Bone marrow (tissue), 2 donors: ENCODE data around the gene VRK2.

Source experiments
- DNase-seq, 2 donors: peaks; one replicate each; lab custom pipeline; 2025; lab: John Stamatoyannopoulos, UW

The VRK2 gene

DNA sequence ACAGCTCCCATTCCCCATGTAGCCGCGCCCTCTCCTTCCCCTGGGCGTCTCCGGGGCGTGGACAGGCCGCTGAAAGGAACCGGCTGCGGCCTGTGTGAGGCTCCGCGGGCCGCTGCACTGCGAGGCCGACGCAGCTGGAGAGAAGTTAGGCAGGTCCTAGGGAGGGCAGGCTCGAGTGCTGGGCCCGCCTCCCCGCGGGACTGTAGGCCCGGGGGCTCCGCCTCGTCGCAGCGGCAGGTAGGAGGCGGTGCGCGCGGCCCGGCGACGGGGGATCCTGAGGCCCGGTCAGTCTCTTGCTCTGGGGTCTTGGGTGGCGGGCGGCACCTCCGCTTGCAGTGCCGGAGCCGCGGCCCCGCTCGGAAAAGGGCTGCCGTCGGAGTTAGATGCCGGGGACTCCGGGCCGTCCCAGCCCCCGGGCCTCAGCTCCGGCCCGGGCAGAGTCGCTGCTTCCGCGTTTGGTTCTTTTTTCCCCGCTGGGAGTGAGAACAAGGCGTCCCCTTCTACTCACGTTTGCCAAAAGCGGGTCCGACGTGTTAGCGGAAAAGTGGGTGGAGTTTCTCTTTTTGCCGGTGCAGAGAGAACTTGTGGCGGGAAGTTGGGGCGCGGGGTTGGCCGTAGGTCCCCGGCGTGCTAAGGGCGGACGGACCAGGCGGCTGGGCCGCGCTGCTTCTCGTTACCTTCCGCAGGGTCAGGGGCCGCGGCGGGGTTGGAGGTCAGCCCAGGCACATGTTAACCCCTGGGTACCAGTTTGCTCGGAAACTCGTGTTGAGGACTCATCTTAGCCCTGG, at the start of gene VRK2:
VRK2 (plus strand) TSS at position 222 of the 788 bp plus-strand sequence. CDS start 2,026 bp downstream, outside the sequence.
- peak; percentile 80 to 91 for DNase-seq

DNA sequence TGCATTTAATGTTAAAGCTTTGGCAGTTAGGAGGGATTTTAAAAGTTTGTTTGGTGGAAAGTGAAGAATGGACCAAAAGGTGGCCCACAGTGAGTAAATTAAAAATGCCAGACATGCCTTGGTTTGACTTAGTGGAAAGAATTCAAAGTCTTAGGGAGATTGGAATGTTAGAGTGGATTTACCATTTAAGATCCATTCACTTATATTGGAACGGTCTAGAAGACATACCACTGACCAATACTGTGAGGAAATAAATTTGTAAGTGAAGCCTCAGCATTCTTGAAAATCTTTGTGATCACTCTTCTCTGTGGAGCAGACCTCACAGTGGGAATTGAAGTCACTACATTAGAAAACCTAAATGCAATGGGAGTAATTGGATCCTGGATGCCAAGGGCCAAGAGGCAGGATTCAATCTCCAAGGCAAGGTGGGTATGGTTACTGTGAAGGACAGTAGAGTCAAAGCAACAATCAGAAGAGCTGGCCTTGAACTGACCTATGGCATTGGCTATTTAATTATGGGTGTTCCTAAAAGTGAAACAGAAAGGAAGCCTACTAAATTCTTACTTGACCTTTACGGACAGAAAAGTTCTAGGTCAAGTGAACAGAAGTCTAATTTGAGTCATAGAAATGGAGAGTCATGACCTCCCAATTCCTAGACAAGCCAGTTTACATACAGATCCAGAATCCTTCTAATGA, 40.2 kb upstream of the VRK2 start:
- no peak for DNase-seq

DNA sequence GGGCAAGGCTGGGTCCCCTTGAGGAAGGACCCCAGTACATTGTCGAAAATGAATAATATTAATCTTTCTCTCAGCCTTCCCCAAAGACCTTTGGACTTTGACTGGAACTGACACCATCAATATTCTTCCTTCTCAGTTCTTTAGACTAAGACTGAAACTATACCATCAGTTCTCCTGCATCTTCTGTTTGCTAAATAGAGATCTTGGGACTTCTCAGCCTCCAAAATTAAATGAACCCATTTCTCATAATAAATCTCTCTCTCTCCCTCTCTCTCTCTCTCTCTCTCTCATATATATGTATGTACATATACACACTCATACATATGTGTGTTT, 39.7 kb upstream of the VRK2 start:
- no peak for DNase-seq

DNA sequence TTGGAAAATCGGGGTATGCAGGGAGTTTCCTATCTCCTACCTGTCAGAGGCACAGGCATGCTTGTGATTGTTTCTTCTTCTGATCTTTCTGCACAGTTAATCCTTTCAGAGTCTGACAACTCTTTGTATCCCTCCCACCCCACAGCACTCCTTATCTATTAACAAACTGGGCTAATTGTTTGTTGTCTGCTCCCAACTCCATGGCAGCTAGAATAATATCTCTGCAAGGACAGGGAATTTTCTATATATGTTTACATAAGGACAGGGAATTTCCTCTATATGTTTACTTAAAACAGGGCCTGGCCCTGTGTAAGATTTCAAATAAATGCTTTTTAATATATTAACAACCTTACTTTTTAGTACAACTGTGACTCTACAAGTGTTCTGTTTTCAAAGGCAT, 36.0 kb upstream of the VRK2 start:
- no peak for DNase-seq

DNA sequence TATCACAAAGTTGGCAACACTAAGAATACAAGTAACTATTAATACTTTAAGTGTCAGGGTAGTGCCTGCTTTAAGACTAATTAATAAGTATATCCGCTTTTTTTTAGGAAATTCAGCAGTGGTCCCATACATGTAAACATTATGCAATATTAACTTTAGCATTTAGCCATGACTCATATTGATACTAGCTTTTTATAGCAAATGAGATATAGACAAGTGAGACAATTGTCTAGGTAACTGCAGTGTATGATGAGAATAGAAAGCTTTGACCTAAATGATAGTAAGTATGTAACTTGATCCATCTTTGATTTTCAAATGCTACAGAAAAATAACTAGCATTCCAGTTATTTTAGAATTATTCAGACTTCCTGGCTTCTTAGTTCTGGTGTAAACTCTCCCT, 27.4 kb upstream of the VRK2 start:
- DNase-seq: no peak

DNA sequence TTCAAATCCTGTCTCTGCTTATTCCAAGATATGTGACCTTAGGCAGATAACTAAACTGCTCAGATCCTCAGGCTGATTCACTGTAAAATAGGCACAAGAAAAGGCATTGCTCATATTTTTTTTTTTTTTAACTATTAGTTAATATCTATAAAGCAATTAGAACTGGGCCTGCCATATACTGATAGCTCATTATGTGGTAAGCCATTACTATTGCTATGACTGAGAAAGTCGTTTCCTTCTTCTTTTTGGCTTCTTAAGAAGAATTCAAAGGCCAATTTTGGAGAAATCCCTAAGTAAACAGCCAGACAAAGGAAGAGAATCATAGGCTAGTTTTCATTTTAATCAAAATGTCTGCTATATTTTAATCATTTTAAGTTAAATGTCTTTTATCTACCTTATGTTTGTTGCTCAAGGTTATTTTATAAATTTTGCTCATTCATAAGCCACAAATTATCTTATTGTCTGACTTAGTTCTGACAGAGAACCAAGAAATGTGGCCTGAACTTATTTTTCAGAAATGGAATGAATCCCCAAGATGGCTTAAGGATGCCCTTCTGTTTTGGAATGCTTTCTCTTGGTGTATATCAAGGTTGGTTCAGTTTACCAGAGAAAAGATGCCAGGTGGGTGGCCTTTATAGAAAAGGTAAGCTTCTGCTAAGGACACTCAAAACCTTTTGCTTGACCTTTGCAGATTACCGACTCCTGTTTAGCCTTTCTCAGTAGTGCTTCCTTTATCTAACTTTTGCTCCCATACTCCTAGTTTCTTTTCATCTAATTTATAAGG, 21.3 kb upstream of the VRK2 start:
- no peak for DNase-seq

DNA sequence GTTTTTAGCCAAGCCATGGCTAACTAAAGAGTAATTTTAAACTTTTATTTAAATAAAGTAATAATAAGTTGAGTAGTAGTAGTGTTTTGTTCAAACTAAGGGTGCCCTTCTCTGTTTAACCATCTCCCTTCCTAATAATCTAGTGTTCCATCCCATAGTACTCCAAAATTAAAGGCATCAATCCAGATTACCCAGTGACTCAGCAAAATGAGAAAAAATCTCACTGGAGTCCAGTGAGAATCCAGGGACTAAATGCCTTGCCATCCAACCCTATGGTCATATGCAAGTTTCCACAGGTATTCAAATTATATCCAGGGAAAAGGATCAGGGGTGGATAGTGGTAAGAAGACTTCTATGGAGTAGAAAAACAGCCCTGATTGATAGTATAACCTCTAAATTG, 19.6 kb upstream of the VRK2 start:
- no peak for DNase-seq

DNA sequence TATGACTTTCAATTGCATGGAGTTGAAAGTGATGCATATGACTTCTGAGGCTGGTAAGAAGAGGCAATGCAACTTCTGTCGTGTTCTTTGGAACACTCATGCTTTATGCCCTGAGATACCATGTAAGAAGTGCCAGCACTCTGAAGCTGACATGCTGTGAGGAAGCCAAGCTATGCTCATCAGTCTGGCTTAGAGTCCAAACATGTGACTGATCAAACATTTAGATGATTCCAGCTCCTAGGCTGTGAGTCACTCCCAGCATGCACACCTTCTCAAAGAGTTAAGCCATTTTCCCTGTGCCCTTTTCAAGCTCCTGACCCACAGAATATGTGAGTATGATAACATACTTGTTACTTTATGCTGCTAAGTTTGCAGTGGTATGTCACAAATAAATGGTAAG, 15.8 kb upstream of the VRK2 start:
- DNase-seq: no peak

DNA sequence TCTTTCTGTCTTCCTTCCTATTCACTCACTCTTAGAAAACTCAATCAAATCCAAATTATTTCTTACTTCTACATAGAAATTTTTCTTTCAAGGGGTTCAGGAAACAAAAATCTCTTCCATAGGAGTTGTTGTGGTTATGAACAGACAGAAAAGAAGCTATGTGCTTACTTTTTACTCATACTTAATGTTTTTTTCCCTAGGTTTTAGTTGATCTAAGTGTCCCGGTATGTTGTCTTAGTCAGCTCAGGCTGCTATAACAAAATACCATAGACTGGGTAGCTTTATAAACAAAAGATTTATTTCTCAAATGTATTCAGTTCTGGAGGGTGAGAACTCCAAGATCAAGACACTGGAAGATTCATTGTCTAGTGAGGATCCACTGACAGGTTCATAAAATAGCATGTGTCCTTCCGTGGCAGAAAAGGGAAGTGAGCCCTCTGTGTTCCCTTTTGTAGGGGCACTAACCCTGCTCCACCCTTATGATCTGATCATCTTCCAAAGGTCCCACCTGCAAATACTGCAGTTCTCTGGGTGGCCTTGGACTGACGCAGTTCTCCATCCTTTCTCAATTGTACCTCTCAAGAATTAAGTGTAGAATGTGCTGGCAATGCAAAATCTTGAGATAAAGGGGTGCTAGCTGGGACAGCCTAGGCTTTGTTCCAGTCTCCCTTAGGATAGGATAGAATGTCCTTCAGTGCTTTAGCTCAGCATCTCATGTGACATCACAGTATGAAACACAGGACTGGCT, 14.4 kb upstream of the VRK2 start:
- peak in 1 of 2 donors; percentile 48 for DNase-seq

DNA sequence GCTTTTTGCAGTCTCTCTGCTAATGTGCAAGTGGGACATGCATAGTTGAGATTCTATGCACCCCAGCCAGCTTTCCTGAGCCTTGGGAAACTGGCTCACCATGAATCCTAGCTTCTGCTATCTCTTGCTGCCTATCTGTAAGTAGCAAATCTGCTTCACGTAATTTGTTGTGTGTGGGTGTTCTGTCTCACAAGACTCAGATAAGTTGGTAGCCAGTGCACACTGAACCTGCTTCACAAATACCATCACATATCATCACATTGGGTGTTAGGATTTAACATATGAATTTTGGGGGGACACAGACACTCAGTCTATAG, 13.9 kb upstream of the VRK2 start:
- DNase-seq: no peak

DNA sequence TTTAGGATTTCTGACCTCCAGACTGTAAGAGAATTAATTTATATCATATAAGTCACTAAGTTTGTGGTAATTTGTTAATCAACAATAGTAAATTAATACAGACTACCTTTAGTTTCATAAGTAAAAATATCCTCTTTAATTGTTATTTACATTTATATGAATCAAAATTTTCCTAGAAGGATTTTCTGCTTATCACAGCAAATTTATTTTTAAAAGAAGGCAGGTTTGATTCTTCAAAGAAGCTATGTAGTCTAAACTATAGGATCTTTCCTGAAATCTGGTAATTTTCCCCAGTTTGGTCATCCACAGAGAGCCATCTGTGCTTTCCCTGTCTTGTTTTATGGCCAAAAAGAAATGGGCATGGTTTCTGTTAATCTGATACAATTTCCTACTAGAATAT, 13.1 kb upstream of the VRK2 start:
- DNase-seq: no peak

DNA sequence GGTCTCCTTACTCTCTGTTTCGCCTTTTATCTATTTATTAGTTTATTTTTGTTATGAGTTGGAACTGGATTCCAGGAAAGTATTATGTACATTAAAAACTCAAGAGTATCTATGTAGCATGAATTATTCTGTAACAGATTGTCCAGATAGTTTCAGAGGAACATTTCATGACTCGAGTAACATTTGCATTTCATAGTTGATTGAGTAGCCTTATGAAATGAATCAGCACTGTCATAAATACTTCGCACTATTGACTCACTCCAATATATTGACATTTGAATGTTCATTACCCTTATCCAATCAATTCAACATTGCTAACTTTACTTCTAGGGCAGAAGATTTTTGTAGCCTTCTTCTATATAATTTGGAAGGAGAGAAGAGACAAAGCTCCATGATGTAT, 11.3 kb upstream of the VRK2 start:
- DNase-seq: no peak

DNA sequence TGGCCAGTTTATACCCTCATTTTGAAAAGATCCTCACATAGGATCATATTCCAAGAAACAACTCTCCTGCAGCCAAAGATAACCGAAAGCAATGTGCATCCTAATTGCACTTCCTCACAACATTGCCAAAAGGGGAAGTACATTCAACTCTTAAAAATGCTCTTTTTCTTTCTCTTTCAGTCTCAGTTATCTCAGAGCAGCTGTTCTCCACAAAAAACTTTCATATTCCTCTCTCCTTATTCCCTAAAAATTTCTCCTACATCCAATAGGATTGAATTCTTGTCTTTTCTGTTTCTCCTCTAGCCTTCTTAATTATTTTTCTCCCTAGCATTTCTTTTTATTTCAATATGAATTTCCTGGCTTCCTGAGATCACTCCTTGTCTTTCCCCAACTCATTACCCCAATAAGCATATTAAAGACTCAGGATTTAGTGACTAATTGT, 7.4 kb upstream of the VRK2 start:
- peak in 1 of 2 donors; percentile 90 for DNase-seq

DNA sequence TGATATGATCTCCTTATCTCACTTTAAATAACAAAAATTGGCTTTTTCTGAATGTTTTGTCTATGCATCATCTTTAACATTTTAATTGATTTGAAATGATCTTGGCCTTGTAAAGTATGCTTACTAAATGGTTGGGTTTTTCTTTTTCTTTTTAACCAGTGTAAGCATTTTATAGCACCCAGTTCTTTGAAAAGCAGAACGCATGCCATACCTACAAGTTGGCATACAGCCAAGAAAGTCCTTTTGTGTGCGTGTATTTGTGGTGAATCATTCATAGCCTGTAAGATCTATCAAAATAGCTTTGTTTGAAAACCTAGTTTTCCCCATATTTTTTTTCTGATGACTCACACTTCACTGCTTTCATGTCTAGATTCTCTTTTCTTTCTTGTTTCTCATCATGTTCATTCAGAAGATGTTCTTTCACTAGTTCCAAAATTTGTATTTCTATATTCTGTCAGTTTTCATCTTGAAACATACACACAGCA, 4.1 kb upstream of the VRK2 start:
- DNase-seq: peak in 1 of 2 donors; percentile 66

DNA sequence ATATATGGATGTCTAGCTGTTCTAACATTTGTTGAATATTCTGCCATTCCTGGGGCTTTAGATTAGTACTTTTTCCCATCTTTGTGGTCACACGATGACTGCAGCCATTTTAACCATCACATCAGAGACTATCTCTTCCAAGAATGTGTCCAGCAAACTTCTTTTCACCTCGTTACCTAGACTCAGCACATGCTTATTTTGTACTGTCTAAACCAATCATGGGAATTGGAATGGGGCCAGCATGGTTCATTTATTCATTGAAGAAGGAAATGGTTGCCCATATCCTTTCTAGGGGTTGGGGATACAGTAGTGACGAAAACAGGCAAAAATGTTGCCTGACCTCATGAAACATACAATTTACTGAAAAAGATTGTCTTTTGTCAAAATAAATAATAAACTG, 2.5 kb upstream of the VRK2 start:
- no peak for DNase-seq

DNA sequence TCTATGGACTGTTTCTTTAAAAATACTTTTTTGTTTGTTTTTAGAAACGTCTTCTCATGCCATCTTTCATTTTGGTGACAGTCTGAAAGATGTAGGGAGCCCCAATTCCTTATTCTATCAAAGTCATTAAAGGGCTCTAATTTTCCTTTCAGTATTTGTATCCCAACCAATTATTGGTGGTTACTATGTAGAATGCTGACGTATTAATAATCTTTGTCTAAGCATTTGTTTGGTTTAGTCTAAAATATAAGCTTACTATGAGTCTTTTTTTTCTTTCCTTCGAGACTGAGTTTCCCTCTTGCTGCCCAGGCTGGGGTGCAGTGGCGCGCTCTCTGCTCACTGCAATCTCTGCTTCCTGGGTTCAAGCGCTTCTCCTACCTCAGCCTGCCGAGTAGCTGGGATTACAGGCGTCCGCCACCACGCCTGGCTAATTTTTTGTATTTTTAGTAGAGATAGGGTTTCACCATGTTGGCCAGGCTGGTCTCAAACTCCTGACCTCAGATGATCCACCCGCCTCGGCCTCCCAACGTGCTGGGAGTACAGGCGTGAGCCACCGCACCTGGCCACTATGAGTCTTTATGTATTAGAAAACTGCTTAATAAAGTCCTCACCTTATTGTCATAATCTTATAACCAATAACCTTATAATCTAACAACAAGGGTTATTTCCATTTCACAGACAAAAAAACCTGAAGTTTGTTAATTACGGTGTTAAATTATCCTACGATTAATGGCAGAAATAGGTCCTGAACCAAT, 849 bp upstream of the VRK2 start:
- DNase-seq: no peak

DNA sequence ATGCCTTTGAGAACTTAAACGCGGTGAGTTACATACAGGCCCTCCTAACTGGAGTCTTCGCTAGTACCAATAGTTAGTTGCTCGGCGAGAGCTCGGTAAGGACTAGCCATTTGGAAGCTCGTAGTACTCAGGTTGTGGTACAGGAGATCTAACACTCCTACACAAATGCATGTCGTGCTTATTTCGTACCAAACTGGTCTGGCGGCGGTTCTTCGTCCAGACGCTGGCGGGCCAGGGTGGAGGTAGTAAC, 346 bp upstream of the VRK2 start:
- DNase-seq: no peak

DNA sequence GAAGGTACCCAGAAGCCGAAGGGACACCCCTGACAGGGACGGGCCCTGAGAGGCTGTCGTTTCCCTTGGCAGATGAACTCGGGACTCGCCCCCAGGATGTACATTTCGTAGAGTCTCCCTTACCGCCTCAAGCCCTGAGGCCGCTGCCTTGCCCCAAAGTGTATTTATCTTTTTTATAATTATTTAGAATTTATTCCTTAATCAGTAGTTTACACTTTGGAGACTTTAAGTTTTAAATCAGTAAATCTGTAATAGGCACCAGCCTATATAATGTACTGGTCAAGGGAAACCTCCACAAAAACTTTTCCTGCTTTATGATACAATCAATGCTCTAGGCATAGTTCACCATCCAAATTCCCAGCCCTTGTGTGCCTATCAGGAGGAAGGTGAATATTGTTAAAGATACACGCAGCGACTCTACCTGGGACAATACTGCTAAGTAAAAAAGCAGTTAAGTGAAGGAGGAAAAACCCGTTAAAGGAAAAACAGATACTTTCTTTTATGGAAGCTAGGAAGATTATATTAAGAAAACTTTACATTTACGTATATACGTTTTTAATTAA, 848 bp downstream of the VRK2 start:
- DNase-seq: no peak

DNA sequence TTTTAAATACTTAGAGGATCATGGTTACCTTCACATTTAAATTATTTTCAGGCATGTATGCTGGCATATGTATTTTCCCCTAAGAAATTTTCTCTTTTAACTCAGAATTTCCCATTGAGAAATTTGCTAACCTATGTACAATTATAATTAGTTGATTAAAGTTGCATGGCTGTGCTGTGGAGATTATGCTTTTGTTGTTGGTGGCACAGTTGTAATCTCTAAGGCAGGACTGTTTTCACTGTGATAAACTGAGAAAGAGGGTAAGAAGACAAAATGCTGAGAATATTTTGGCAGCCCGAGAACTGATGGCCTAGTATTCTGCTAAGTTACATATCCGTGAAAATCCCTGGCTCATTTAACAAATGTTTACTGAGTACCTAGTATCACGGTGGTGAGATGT, 1.4 kb downstream of the VRK2 start:
- no peak for DNase-seq

DNA sequence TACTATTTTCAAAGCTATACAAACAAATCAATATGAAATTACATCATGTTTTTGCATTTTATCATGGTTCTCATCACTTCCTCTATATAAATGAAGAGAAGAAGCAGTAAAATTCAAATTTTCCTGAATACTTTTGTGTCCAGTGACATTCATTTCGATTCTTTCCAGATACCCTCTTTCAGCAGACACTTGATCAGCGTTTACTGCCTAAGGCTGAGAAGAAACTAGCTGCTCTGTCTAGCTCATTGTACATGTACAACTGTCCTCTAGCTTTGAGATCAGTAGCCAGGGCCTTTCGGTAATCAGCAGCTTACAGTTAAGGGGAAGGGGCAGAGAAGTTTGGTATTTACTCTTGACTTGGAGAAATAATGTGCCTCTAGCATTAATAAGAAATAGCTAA, 4.8 kb downstream of the VRK2 start:
- no peak for DNase-seq

DNA sequence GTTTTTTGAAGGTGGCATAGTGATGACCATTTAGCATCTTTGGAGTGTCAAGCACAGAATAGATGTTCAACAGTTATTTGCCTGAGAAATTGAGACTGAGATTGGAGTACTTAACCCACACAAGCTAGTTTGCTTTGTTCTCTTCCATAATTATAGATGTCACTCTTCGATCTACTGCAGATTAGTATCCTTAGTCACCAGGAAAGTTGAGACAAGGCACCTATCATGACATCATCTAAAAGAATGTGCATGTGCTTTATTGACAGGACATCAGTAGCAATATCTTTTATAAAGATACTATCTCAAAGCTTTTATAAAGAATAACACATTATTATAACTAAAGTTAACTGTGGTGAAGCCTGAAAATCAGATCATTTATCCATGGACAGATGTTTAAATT, 6.4 kb downstream of the VRK2 start:
- no peak for DNase-seq

DNA sequence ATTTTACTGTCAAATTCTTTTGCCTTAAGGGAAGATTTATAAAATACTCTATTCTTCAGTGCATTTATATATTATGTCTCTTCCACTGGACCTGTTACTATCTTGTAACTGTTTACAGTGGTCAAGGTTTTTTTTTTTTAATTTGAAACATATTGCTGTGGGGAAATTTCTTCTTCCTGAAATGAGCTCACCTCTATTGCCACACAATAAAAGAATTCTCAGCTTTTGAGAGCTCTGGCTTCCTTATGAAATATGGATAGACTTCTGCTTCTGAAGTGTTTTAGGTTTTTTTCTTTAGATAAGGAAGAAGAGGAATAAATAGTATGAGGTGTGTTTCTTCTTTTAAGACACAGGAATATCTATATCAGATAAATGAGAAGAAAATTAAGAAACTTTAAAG, 7.7 kb downstream of the VRK2 start:
- no peak for DNase-seq
